Esophagus squamous epithelium (tissue), 5 donors: ENCODE results near the gene MIA. TPM values are rescaled to one million over a fixed set of nuclear protein-coding genes. Genes with fewer than 3 reads are reported as not detected.

Source experiments
- DNase-seq: peaks from one replicate; lab custom pipeline; 2025; lab: John Stamatoyannopoulos, UW
- H3K27ac ChIP-seq, 4 donors: fragments of 200-600 bp; sonication (generic); one replicate each; pipeline ENCODE4 v1.5.1; 2016 to 2019; ENCODE audit warnings: mild to moderate bottlenecking in 1 of 4
- H3K27me3 ChIP-seq, 4 donors: fragments of 200-600 bp; sonication (generic); 1 replicate in 3 of 4; 2 replicates in 1 of 4; pipeline versions ENCODE4 v1.5.1 to v1.6.0; 2017 to 2021; ENCODE audit warnings: antibody characterized with exemption in 1 of 4
- H3K36me3 ChIP-seq, 3 donors: fragments of 200-600 bp; sonication (generic); one replicate each; pipeline ENCODE4 v1.5.1; 2016 to 2019
- H3K4me1 ChIP-seq, 3 donors: fragments of 200-600 bp; sonication (generic); one replicate each; pipeline ENCODE4 v1.5.1; 2017 to 2019
- H3K4me3 ChIP-seq, 4 donors: fragments of 200-600 bp; sonication (generic); 1 replicate in 3 of 4; 2 replicates in 1 of 4; pipeline ENCODE4 v1.5.1; 2016 to 2019; ENCODE audit warnings: mild to moderate bottlenecking in 2 of 4, moderate library complexity in 1 of 4
- H3K9me3 ChIP-seq, 3 donors: fragments of 200-600 bp; sonication (generic); one replicate each; pipeline ENCODE4 v1.5.1; 2016 to 2019
- CTCF ChIP-seq, 6 experiments: fragments of 450-650 bp in 4 of 6; fragments of 200-600 bp in 2 of 6; sonication (generic) in 2 of 6; IDR thresholded peaks; one replicate each; pipeline ENCODE4 v1.5.1; 2016 to 2019; ENCODE audit warnings: antibody characterized with exemption in 6 of 6, mild to moderate bottlenecking in 4 of 6, moderate library complexity in 4 of 6
- POLR2A ChIP-seq, 4 donors: fragments of 450-650 bp; IDR thresholded peaks; one replicate each; pipeline ENCODE4 v1.6.1; 2017; ENCODE audit warnings: antibody characterized with exemption in 4 of 4, mild to moderate bottlenecking in 4 of 4, moderate library complexity in 3 of 4
- WGBS, 2 donors: methylation state at CpG; one replicate each; pipeline ENCODE4 v1.1.5; 2018; 5-methylcytosine and 5-hydroxymethylcytosine counted together
- intact Hi-C: fragments of 100-400 bp; cut with DNase I; formaldehyde crosslinking; loops from one replicate; pipeline ENCODE4 v1.15.0; 2022
- total RNA-seq, 4 donors: library from RNA; depleted of rRNA; stranded (reverse); fragments of >200 nt; gene quantifications; one replicate each; pipeline ENCODE4 v1.1.0, GENCODE V29; 2016
- donor health status: DM: yes; HTN: yes; CAD: no.

MIA gene
- total RNA-seq, 4 donors from 2014 or later, result 3.7 TPM; not detected in 3

DNA sequence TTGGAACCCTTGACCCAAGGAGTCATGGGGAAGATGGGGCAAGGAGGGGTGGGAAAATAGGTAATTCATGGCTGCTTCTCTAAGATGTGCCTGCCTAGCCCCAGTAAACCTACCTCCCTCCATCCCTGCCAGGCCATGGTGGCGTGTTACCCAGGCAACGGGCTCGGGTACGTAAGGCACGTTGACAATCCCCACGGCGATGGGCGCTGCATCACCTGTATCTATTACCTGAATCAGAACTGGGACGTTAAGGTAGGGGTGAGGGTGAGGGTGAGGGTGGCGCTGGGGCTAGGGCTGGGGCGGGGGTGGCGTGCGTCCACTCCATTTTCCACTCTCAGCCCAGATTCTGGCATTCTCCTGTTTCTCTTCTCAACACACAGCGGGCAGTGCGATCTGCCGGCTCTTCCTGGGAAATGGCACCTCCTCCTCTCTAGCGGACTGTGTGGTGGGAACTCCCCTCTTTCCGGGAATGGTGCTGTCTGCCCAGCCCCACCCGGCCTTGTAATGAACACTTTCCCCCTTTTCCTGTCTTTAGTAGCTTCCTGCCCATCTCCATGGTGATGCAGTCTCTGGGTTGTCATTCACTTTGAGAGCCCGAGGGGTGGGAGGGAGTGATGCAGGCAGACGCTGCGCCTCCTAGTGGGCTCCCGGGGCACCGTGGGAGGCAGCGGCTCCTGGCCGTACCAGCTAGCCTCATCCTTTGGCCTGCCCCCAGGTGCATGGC is 31.3 kb downstream of the MIA start:
- intact Hi-C loops, result no loop called here
- Histone ChIP-seq H3K9me3 (no peaks in the 10 kb centered on the region), H3K4me1 (peaks cover 69 to 97% (median 85%) of the 10 kb centered on the region in 3 donors), H3K27me3 (no peaks in the 10 kb centered on the region), H3K4me3 (peak overlapping the region in 2 of 4 donors; percentile 14 to 42), H3K36me3 (peaks cover 0 to 48% (median 6%) of the 10 kb centered on the region in 3 donors), H3K27ac (peak overlapping the region; percentile 55 to 98 (median 86))
- DNase-seq, result peak; percentile 38
- TF ChIP-seq POLR2A (IDR thresholded peaks at IDR 0.05) (no peak), CTCF (IDR thresholded peaks at IDR 0.05) (peak; percentile 78 to 90 (median 82))
- 32% methylated on average over 19 to 25 of the region's 26 CpGs for WGBS, 2 donors

- peak overlapping the region; percentile 31 to 98 (median 86) for H3K27ac ChIP-seq
- DNase-seq, result no peak
- H3K4me3 ChIP-seq, result peak overlapping the region in 2 of 4 donors; percentile 14 to 42
- intact Hi-C loops, result no loop called here
- peaks cover 68 to 97% (median 84%) of the 10 kb centered on the region in 3 donors for H3K4me1 ChIP-seq
- H3K27me3 ChIP-seq, result no peaks in the 10 kb centered on the region
- no peaks in the 10 kb centered on the region for H3K9me3 ChIP-seq
- H3K36me3 ChIP-seq, result peaks cover 0 to 42% (median 6%) of the 10 kb centered on the region in 3 donors
- TF ChIP-seq CTCF (IDR thresholded peaks at IDR 0.05) (peak in 3 of 6 experiments; percentile 8 to 44 (median 25)), POLR2A (IDR thresholded peaks at IDR 0.05) (no peak)
- WGBS, 2 donors, result 68 to 83% methylated on average over 6 to 16 of the region's 18 CpGs
Measured at GRCh38 chr19:40807147-40808020, 32.1 kb downstream of the MIA start.

DNA sequence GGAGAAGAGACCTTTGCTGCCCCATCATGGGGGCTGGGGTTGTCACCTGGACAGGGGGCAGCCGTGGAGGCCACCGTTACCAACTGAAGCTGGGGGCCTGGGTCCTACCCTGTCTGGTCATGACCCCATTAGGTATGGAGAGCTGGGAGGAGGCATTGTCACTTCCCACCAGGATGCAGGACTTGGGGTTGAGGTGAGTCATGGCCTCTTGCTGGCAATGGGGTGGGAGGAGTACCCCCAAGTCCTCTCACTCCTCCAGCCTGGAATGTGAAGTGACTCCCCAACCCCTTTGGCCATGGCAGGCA is 32.7 kb downstream of the MIA start:
- H3K36me3 ChIP-seq, result peaks cover 0 to 42% (median 6%) of the 10 kb centered on the region in 3 donors
- WGBS, 2 donors, result no CpG with 5 or more reads among the region's 2 CpGs
- no peak for TF ChIP-seq CTCF (IDR thresholded peaks at IDR 0.05)
- no peaks in the 10 kb centered on the region for H3K9me3 ChIP-seq
- peaks cover 62 to 97% (median 78%) of the 10 kb centered on the region in 3 donors for H3K4me1 ChIP-seq
- H3K27ac ChIP-seq, result peak overlapping the region in 3 of 4 donors; percentile 84 to 98 (median 88)
- intact Hi-C loops, result no loop called here
- no peak overlapping the region for H3K4me3 ChIP-seq
- H3K27me3 ChIP-seq, result no peaks in the 10 kb centered on the region
- no peak for DNase-seq

GRCh38 chr19:40808497-40808896 is 33.2 kb downstream of the MIA start:
- no peak for DNase-seq
- intact Hi-C loops, result no loop called here
- no peak overlapping the region for H3K4me3 ChIP-seq
- H3K27me3 ChIP-seq, result no peaks in the 10 kb centered on the region
- TF ChIP-seq CTCF (IDR thresholded peaks at IDR 0.05), result no peak
- no peak for TF ChIP-seq POLR2A (IDR thresholded peaks at IDR 0.05)
- WGBS, 2 donors, result 60% methylated on average over 1 of the region's 5 CpGs; no CpG with 5 or more reads in 1 of the 2 donors
- peak overlapping the region in 1 of 4 donors; percentile 88 for H3K27ac ChIP-seq
- peaks cover 0 to 39% (median 6%) of the 10 kb centered on the region in 3 donors for H3K36me3 ChIP-seq
- no peaks in the 10 kb centered on the region for H3K9me3 ChIP-seq
- H3K4me1 ChIP-seq, result peaks cover 57 to 95% (median 76%) of the 10 kb centered on the region in 3 donors
